Sigmoid colon (tissue), 4 donors: Measurements from ENCODE around the gene SLC16A7.

ENCODE experiments used
- CTCF ChIP-seq, 4 experiments: fragments of 450-650 bp in 3 of 4; fragments of 200-600 bp in 1 of 4; IDR thresholded peaks; one replicate each; pipeline ENCODE4 v1.5.1; 2016 to 2019; ENCODE audit warnings: antibody characterized with exemption in 4 of 4, mild to moderate bottlenecking in 3 of 4, moderate library complexity in 2 of 4
- EP300 ChIP-seq, 4 donors: sonication (generic); formaldehyde crosslinking; IDR thresholded peaks; one replicate each; pipeline ENCODE4 v1.6.1; 2017; ENCODE audit warnings: antibody characterized with exemption in 4 of 4
- POLR2A ChIP-seq, 2 donors: fragments of 450-650 bp; IDR thresholded peaks; one replicate each; pipeline ENCODE4 v1.6.1; 2016; ENCODE audit warnings: antibody characterized with exemption in 2 of 2, mild to moderate bottlenecking in 2 of 2, moderate library complexity in 2 of 2

GRCh38 chr12:59583003-59583712 lies 12.7 kb upstream of the SLC16A7 start:
- TF ChIP-seq POLR2A (IDR thresholded peaks at IDR 0.05) (no peak), CTCF (IDR thresholded peaks at IDR 0.05) (no peak), EP300 (IDR thresholded peaks at IDR 0.05) (no peak)
